Measurements from ENCODE around the gene ANKRD26.
"Not testable (repeated sequence)": the region's sequence is repeated elsewhere in the genome, so short reads cannot be mapped to it uniquely, and the experiment has no call there.

Gene ANKRD26

GRCh38 chr10:27065084-27065483 is 35.2 kb downstream of the ANKRD26 start:
- H3K4me3 ChIP-seq (ENCODE audit: low read length), result no peak overlapping the region
- no peak for TF ChIP-seq ZNF274 (IDR thresholded peaks at IDR 0.05; ENCODE audit: low read depth, low read length)

DNA sequence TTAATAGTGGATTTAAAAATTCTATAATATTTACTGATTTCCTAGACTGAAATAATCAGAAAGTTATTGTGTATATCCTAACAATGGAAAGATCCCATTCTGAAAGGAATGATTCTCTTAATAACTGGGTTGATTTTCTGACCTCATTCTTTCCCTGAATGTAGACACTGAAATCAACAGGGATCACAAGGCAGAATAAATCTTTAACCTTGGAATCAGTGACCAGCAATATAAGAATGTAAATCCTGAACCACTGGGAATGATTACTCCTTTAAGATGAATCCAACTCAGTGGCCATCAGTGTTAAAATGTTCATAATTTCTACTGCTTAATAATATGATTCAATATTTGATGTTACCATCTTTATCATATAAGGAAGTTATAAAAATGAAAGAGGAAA is 47.6 kb downstream of the ANKRD26 start:
- no peak for TF ChIP-seq ZNF274 (IDR thresholded peaks at IDR 0.05; ENCODE audit: low read depth, low read length)
- no peak overlapping the region for H3K4me3 ChIP-seq (ENCODE audit: low read length)

DNA sequence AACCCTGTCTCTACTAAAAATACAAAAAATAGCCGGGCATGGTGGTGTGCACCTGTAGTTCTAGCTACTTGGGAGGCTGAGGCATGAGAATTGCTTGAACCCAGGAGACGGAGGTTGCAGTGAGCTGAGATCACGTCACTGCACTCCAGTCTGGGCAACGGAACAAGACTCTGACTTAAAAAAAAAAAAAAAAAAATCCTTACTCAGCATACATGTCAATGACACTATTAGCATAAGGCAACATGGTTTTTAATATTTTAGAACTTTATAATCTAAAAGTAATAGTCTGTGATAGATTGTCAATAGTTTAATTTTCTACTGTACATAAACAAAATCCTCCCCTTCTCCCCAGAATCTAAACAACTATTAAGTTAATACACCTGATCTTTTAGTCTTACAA is 55.0 kb downstream of the ANKRD26 start:
- H3K4me3 ChIP-seq (ENCODE audit: low read length), result not testable (repeated sequence)

- TF ChIP-seq ZNF274 (IDR thresholded peaks at IDR 0.05; ENCODE audit: low read depth, low read length), result no peak
- H3K4me3 ChIP-seq (ENCODE audit: low read length), result no peak overlapping the region
These were observed 59.1 kb downstream of the ANKRD26 start for GRCh38 chr10:27041196-27041595.

DNA sequence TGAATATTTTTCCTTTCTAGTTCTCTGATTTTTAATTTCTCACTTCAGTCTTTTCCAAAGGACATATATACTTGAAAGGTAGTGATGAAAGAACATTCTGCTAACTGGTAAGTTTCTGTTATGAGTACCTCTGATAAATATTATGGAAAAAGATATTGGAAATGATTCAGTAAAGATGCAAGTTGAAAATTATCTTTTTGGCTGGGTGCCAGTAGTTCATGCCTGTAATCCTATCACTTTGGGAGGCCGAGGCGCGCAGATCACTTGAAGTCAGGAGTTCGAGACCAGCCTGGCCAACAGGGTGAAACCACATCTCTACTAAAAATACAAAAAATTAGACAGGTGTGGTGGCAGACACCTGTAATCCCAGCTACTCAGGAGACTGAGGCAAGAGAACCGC is 62.1 kb downstream of the ANKRD26 start:
- no peak overlapping the region for H3K4me3 ChIP-seq (ENCODE audit: low read length)
- no peak for TF ChIP-seq ZNF274 (IDR thresholded peaks at IDR 0.05; ENCODE audit: low read depth, low read length)

DNA sequence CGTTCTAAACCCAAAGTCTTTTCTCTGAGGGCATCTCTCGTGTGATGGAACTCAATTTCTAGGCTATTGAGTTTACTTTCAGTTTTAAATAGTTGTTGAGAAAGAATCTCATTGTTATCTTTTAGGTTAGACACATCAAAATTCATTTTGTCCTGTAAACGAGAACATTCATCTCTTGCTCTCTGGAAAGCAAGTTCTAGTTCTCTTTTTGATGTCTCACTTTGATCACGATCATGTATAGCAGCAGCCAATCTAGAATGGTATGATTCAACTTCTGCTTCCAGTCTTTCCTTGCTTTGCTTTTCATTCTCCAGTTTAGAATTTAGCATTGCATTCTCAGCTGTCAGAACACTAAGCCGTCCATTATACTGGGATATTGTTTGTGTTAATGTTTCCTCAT is 65.1 kb downstream of the ANKRD26 start:
- no peak overlapping the region for H3K4me3 ChIP-seq (ENCODE audit: low read length)
- TF ChIP-seq ZNF274 (IDR thresholded peaks at IDR 0.05; ENCODE audit: low read depth, low read length), result no peak

- no peak for TF ChIP-seq ZNF274 (IDR thresholded peaks at IDR 0.05; ENCODE audit: low read depth, low read length)
- no peak overlapping the region for H3K4me3 ChIP-seq (ENCODE audit: low read length)
These were observed 70.2 kb downstream of the ANKRD26 start for GRCh38 chr10:27030060-27030459.

DNA sequence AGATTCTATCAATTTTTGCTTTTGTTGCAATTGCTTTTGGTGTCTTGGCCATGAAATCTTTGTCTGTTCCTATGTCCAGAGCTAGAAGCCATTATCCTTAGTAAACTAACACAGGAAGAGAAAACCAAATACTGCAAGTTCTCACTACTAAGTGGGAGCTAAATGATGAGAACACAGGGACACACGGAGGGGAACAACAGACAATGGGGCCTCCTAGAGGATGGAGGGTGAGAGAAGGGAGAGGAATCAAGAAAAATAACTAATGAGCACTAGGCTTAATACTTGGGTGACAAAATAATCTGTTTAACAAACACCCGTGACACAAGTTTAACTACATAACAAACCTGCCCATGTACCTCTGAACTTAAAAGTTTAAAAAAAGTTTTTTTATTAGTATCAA is 78.2 kb downstream of the ANKRD26 start:
- no peak for TF ChIP-seq ZNF274 (IDR thresholded peaks at IDR 0.05; ENCODE audit: low read depth, low read length)
- H3K4me3 ChIP-seq (ENCODE audit: low read length), result no peak overlapping the region

GRCh38 chr10:27020243-27020642 is 80.1 kb downstream of the ANKRD26 start:
- no peak for TF ChIP-seq ZNF274 (IDR thresholded peaks at IDR 0.05; ENCODE audit: low read depth, low read length)
- no peak overlapping the region for H3K4me3 ChIP-seq (ENCODE audit: low read length)

DNA sequence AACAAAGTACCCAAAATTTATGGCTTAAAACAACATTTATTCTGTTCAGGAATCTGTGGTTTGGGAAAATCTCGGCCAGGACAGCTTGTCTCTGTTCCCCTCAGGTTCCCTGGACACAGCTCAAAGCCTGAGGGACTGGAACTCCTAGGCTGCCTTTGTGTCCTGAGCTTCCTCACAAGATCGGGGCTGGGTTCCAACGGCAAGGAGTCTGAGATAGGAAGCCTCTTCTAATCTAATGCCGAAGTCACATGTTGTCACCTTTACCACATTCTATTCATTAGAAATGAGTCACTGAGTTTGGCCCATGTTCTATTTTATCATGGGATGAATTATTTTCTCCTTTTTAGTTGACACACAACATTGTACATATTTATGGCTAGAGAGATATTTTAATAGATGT is 80.5 kb downstream of the ANKRD26 start:
- no peak overlapping the region for H3K4me3 ChIP-seq (ENCODE audit: low read length)
- TF ChIP-seq ZNF274 (IDR thresholded peaks at IDR 0.05; ENCODE audit: low read depth, low read length), result no peak

GRCh38 chr10:26997610-26998009 is 102.7 kb downstream of the ANKRD26 start:
- no peak for TF ChIP-seq ZNF274 (IDR thresholded peaks at IDR 0.05; ENCODE audit: low read depth, low read length)
- H3K4me3 ChIP-seq (ENCODE audit: low read length), result no peak overlapping the region

- H3K4me3 ChIP-seq (ENCODE audit: low read length), result no peak overlapping the region
- TF ChIP-seq ZNF274 (IDR thresholded peaks at IDR 0.05; ENCODE audit: low read depth, low read length), result no peak
These were observed 105.6 kb downstream of the ANKRD26 start for GRCh38 chr10:26994743-26995142.

- no peak overlapping the region for H3K4me3 ChIP-seq (ENCODE audit: low read length)
- no peak for TF ChIP-seq ZNF274 (IDR thresholded peaks at IDR 0.05; ENCODE audit: low read depth, low read length)
These were observed 112.4 kb downstream of the ANKRD26 start for GRCh38 chr10:26987851-26988250.

DNA sequence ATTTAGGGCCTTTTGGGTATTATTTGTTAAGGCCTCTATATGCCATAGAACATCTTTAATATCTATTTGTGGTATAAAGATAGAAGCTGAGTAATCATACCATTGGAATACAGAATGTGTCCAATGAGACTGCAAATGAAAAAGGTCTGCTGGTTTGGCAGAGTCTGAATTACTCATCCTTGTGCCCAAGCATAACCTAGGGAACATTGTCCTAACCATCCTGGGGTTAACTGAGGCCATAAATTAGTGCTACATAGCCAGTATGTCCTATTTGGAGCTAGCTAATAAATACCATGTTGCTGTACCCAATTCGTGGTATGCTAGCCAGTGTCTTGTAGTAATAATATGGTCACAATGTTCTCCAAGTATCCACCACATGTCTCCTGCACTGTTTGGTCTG is 117.1 kb downstream of the ANKRD26 start:
- H3K4me3 ChIP-seq (ENCODE audit: low read length), result no peak overlapping the region
- TF ChIP-seq ZNF274 (IDR thresholded peaks at IDR 0.05; ENCODE audit: low read depth, low read length), result no peak

- TF ChIP-seq ZNF274 (IDR thresholded peaks at IDR 0.05; ENCODE audit: low read depth, low read length), result no peak
- no peak overlapping the region for H3K4me3 ChIP-seq (ENCODE audit: low read length)
These were observed 118.2 kb downstream of the ANKRD26 start for GRCh38 chr10:26982058-26982457.

DNA sequence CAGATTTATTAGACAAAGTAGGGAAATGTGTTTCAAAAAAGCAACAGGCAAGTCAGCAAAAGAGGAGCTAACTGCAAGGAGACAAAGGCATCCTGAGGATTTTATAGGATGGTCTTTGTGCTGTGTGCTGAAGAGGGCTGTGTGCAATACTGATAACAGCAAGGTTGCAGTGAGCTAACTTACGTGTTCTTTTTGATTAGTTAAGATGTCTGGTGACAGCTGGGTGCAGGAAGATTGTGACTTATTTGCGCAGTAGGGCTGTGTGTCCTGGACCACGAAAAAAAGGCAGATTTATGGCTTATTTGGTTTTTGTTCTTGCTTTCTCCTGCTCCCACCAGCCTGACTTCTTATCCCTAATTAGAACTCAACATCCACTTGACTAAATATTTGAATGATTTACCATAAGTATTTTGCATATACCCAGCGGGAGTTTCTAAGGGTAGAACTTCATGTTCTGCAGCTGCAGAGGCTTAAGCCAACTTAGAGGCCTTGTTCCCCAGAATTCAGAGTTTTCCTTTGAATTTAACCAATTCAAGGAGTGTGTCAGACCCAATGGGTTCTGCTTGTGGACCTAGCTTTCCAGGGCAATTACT is 119.0 kb downstream of the ANKRD26 start:
- no peak overlapping the region for H3K4me3 ChIP-seq (ENCODE audit: low read length)

More for the DNA sequence above, 119.0 kb downstream of the ANKRD26 start:
- no peak for TF ChIP-seq ZNF274 (IDR thresholded peaks at IDR 0.05; ENCODE audit: low read depth, low read length)
